ENCODE results near the gene MORC4.

The MORC4 gene

DNA sequence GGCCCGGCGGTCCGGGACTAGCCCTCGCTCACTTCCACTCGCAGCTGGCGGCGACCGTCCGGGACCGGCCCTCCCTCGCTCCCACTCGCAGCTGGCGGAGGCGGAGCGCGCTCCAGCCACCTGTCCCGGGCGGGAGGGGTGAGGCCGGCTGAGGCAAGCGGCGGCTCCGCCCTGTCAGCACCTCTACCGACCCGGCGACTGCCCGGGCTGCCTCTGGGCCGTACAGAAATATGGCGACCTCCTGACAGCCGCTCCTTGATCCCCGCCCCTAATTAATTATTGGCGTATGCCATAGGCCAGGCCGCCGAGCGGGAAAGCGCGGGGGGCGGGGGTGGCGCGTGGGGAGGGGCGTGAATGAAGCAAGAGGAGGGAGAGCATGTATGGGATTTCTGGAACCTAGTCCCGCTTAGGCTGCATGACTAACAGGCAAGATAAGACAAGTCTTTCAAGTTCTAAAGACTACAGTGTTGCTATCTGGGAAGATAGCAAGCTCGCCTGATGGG, at the start of gene MORC4:
Gene MORC4 (minus strand): TSS at position 200 of the 503 bp plus-strand sequence. CDS start 243 bp downstream, outside the sequence.
- in situ Hi-C loops (cut with HindIII; ENCODE audit: low pct_ligation_motif_present, low sequenced_read_pairs) = no loop called here
- Histone ChIP-seq H3K27me3 (replicated peaks) (no peaks in the 10 kb centered on the region), H3K27ac (peak within 1 kb of the TSS; percentile 21), H3K4me3 (ENCODE audit: low read depth, low read length) (peak within 1 kb of the TSS; percentile 63), H3K36me3 (replicated peaks) (no peaks in the 10 kb centered on the region)
- TF ChIP-seq, protein P1, sequence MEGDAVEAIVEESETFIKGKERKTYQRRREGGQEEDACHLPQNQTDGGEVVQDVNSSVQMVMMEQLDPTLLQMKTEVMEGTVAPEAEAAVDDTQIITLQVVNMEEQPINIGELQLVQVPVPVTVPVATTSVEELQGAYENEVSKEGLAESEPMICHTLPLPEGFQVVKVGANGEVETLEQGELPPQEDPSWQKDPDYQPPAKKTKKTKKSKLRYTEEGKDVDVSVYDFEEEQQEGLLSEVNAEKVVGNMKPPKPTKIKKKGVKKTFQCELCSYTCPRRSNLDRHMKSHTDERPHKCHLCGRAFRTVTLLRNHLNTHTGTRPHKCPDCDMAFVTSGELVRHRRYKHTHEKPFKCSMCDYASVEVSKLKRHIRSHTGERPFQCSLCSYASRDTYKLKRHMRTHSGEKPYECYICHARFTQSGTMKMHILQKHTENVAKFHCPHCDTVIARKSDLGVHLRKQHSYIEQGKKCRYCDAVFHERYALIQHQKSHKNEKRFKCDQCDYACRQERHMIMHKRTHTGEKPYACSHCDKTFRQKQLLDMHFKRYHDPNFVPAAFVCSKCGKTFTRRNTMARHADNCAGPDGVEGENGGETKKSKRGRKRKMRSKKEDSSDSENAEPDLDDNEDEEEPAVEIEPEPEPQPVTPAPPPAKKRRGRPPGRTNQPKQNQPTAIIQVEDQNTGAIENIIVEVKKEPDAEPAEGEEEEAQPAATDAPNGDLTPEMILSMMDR (IDR thresholded peaks at IDR 0.05; ENCODE audit: low read depth, low read length, missing control alignments) = no peak
- DNase-seq = peak; percentile 81

DNA sequence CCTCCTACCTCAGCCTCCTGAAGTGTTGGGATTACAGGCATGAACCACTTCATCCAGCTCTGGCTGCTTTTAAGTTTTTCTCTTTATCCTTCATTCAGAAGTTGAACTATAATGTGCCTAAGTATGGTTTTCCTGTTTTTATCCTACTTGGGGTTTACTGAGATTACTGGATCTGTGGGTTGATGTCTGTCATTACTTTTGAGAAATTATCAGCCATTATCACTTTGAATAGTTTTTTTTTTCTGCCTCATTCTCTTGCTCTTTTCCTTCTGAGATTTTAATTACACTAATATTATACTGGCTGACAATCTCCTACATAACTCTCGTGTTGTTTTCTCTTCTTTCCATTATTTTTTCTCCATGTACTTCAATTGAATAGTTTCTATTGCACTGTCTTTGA, 47.6 kb upstream of the MORC4 start:
- DNase-seq = no peak
- Histone ChIP-seq H3K27ac (no peak overlapping the region), H3K4me3 (ENCODE audit: low read depth, low read length) (no peak overlapping the region), H3K36me3 (replicated peaks) (no peaks in the 10 kb centered on the region), H3K27me3 (replicated peaks) (no peaks in the 10 kb centered on the region)
- in situ Hi-C loops (cut with HindIII; ENCODE audit: low pct_ligation_motif_present, low sequenced_read_pairs) = no loop called here
- TF ChIP-seq, protein P1 (IDR thresholded peaks at IDR 0.05; ENCODE audit: low read depth, low read length, missing control alignments) = no peak

GRCh38 chrX:107029752-107030151, 29.7 kb upstream of the MORC4 start:
- no peak for DNase-seq
- Histone ChIP-seq H3K36me3 (replicated peaks) (no peaks in the 10 kb centered on the region), H3K4me3 (ENCODE audit: low read depth, low read length) (no peak overlapping the region), H3K27ac (no peak overlapping the region), H3K27me3 (replicated peaks) (no peaks in the 10 kb centered on the region)
- TF ChIP-seq, protein P1 (IDR thresholded peaks at IDR 0.05; ENCODE audit: low read depth, low read length, missing control alignments) = no peak
- in situ Hi-C loops (cut with HindIII; ENCODE audit: low pct_ligation_motif_present, low sequenced_read_pairs) = no loop called here

GRCh38 chrX:107025545-107025944, 25.5 kb upstream of the MORC4 start:
- DNase-seq = peak; percentile 8
- in situ Hi-C loops (cut with HindIII; ENCODE audit: low pct_ligation_motif_present, low sequenced_read_pairs) = no loop called here
- TF ChIP-seq, protein P1 (IDR thresholded peaks at IDR 0.05; ENCODE audit: low read depth, low read length, missing control alignments) = peak; percentile 60
- no peaks in the 10 kb centered on the region for H3K27me3 ChIP-seq (replicated peaks)
- no peak overlapping the region for H3K27ac ChIP-seq
- no peaks in the 10 kb centered on the region for H3K36me3 ChIP-seq (replicated peaks)
- H3K4me3 ChIP-seq (ENCODE audit: low read depth, low read length) = no peak overlapping the region

GRCh38 chrX:107014936-107015335, 14.9 kb upstream of the MORC4 start:
- no peaks in the 10 kb centered on the region for H3K36me3 ChIP-seq (replicated peaks)
- no peaks in the 10 kb centered on the region for H3K27me3 ChIP-seq (replicated peaks)
- DNase-seq = no peak
- H3K4me3 ChIP-seq (ENCODE audit: low read depth, low read length) = no peak overlapping the region
- H3K27ac ChIP-seq = no peak overlapping the region
- TF ChIP-seq, protein P1 (IDR thresholded peaks at IDR 0.05; ENCODE audit: low read depth, low read length, missing control alignments) = no peak
- in situ Hi-C loops (cut with HindIII; ENCODE audit: low pct_ligation_motif_present, low sequenced_read_pairs) = no loop called here

DNA sequence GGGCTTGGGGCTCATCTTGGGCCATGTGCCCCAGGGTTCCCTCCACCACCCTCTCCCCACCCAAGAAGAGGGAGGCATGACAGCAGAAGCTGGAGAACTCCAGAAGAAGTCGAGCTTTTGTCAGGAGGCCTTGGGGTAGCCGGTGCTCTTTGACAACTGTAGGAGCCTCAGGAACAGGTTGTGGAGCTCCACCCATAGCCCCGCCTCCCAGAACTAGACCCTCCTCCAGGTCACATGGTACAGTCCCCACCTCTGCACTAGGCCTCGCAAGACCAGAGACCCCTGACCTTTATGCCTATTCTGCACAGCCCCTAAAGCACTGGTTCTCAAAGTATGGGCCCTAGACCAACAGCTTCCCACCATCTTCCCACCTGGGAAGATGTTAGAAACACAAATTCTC, 8.0 kb upstream of the MORC4 start:
- H3K4me3 ChIP-seq (ENCODE audit: low read depth, low read length) = no peak overlapping the region
- no peak overlapping the region for H3K27ac ChIP-seq
- TF ChIP-seq, protein P1 (IDR thresholded peaks at IDR 0.05; ENCODE audit: low read depth, low read length, missing control alignments) = no peak
- no peaks in the 10 kb centered on the region for H3K36me3 ChIP-seq (replicated peaks)
- in situ Hi-C loops (cut with HindIII; ENCODE audit: low pct_ligation_motif_present, low sequenced_read_pairs) = no loop called here
- DNase-seq = no peak
- H3K27me3 ChIP-seq (replicated peaks) = no peaks in the 10 kb centered on the region
